Stimulated activated CD4-positive, alpha-beta T cell treated with anti-CD3 and anti-CD28 coated beads, Interleukin-4, amount 100 ng/mL, for 4 hours (primary cell): ENCODE measurements around the gene POU5F1.
"Not testable (repeated sequence)": the region's sequence is repeated elsewhere in the genome, so short reads cannot be mapped to it uniquely, and the experiment has no call there.

Source experiments
- DNase-seq, 2 experiments: peaks; one replicate each; pipeline ENCODE4 v3.0.0-alpha.2; 2020

POU5F1 gene

DNA sequence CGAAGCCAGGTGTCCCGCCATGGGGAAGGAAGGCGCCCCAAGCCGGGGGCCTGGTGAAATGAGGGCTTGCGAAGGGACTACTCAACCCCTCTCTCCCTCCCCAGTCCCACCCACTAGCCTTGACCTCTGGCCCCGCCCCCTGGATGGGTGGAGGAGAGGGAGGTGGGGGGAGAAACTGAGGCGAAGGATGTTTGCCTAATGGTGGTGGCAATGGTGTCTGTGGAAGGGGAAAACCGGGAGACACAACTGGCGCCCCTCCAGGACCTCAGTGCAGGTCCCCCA, at the start of gene POU5F1:
Gene POU5F1, minus strand, starts transcription at position 83 of the 282 bp plus-strand sequence. Its CDS starts 62 bp downstream, at position 21.
- DNase-seq: no peak

DNA sequence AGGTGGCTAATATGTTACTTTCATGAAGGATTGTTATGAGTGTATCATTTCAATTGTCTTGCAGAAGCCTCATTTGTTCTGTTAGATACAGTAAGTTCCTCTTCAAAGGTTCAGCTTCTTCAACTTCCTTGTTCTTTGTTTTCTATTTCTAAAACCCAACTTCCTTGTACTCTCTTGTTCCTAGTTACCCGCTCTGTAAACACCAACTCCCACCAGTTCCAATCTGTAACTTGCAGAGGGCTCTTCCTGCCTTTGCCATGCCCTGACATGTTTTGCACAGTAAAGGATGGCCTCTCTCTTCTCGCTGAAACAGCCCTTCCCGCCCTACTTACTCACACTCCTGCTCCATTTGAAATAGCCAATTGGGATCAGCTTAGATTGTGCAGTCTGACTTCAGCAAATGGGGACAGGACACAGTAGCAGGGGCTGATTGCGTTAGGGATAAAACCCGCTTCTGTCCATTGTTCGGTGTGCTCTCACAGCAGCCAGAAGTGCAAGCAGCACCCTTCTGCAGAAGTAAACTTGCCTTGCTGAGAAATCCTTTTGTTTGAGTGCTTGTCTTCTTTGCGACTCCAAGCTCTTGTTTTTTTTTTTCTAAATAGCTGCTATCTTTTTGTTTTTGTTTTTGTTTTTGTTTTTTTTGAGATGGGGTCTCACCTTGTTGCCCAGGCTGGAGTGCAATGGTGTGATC, 45.9 kb upstream of the POU5F1 start:
- DNase-seq: no peak

DNA sequence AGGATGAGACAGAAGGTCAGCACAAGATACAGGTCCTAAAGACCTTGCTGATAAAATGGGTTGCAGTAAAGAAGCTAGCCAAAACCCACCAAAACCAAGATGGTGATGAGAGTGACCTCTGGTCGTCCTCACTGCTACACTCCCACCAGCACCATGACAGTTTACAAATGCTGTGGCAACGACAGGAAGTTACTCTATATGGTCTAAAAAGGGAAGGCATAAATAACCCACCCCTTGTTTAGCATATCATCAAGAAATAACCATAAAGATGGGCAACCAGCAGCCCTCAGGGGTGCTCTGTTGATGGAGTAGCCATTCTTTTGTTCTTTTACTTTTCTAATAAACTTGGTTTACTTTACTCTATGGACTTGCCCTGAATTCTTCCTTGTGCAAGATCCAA, 44.7 kb upstream of the POU5F1 start:
- not testable (repeated sequence) for DNase-seq

DNA sequence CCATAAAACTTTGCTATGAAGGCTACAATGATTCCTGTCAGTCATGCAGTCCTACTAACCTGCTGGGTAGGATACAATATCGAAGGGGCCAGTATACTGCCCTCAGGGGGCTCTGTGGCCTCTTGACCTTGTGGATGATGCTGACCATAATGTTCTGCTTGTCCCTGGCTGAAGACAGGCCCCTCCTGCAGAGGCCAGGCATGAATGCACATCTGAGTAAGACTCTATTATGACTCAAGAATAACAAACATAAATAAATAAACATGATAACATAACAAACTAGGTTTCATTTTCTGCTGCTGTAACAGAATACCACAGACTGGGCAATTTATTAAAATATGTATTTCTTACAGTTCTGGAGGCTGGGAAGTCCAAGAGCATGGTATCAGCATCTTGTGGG, 44.0 kb upstream of the POU5F1 start:
- no peak for DNase-seq

DNA sequence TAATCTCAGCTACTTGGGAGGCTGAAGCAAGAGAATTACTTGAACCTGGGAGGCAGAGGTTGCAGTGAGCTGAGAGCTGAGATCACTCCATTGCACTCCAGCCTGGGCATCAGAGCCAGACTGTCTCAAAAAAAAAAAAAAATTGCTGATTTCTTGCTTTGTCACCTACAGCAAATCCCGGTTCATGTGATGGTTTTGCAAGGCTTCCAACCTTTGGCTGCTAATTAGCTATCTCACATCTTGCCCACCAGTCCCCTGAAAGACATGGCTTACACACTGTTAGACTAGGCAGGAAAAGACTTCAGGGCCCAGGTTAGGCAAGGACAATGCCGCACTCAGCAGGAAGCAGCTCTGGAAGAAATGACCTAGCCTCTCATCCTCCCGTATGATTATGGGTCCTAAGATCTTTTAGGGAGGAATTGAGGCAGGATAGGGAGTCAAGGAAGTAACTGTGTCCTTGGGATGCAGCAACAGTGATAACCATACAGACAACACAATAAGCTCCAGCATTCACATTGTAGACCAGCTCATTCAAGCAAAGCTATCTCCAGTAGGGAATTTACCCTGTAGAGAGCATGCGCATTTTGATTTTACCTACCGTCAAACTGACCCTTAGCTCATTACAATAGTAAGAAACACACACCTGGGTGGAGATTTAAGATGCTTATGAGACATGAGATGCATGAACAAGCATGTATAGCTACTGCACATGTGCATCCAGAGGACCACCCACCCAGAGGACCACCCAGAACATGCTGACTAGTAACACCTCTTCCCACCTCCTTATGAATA, 40.5 kb upstream of the POU5F1 start:
- DNase-seq: no peak

DNA sequence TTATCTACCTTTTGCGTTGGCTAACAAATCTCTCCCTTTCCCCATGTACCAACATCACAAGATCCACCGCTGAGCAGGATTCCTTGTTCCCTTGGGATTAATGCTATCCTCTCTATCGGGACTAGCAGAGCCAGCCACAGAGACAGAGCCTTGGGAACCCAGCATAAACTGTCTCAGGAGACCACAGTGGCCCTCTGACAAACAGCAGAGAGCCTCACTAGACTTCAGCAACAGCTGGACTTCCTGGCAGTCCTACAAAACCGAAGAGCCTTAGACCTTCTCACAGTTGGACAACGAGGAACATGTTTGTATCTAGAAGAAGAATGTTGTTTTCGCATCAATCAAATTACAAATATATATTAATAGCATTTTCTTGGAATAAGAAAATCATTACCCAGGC, 39.6 kb upstream of the POU5F1 start:
- DNase-seq: no peak

DNA sequence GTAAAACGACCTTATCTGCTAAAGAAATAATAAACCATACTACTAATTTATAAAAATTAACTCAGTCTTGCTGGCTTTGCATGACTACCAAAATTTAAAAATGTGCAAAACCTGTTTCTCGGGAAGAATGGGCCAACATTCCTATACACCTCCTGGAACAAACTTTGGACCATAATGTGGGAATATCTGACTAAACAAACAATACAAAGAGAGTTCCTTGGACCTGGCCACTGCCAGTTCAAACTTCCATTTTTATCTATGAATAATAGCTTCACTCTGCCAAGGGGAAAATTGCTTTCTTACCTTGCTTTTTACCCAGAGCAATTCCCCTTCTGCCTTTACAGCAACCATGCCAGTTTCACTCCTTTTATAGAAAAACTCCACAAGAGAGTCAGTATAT, 38.7 kb upstream of the POU5F1 start:
- no peak for DNase-seq

DNA sequence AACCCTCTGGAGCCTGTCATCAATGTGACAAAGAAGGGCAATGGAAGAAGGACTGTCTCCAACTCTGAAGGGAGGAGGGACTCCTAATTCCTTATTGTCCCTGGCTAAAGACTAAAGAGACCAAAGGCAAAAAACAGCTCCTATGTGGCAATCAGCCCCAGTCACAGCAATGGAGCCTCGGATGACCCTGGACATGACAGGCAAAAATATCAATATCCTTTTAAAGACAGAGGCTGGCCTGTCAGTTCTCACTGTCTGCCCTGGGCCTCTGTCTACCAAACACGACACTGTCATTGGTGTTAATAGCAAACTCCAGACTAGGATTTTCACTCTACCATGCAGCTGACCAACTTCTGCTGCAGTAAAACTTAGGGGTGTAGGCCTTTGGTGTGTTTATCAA, 38.0 kb upstream of the POU5F1 start:
- no peak for DNase-seq

DNA sequence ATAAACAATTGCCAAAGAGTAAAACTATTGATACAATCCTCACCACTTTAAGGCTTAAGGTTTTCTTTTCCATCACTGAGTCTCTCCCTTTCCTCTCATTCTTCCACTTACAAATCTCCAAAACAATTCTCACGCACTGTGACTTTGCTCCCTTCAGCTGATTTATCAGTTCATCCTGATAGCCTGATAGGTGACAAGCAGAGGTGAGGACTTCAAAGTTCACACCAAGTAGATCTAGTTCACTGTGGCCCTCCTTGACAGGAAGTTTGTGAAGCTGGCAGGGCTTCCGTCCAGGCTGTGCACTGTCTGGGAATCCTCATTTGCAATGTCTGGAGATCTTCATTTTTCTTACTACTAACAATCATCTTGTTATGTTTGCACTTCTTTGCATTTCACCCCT, 35.2 kb upstream of the POU5F1 start:
- no peak for DNase-seq

DNA sequence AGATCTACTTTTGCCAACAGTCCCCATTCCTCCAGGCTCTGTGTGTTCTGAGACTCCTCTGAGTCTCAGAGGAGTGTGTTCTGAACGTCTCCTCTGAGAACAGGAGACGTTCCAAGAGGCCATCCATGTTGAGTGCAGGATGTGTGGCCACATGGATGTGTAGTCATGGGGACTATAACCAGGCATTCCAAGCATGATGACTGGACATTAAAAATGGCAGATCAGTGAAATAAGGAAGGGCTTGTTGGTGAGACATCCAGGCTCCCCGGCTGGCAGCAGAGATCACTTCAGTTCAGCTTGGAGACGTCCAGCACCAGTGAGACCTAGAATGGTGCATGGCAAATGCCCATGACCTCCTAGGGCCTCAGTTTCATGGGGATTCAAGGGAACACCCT, 34.3 kb upstream of the POU5F1 start:
- DNase-seq: no peak

DNA sequence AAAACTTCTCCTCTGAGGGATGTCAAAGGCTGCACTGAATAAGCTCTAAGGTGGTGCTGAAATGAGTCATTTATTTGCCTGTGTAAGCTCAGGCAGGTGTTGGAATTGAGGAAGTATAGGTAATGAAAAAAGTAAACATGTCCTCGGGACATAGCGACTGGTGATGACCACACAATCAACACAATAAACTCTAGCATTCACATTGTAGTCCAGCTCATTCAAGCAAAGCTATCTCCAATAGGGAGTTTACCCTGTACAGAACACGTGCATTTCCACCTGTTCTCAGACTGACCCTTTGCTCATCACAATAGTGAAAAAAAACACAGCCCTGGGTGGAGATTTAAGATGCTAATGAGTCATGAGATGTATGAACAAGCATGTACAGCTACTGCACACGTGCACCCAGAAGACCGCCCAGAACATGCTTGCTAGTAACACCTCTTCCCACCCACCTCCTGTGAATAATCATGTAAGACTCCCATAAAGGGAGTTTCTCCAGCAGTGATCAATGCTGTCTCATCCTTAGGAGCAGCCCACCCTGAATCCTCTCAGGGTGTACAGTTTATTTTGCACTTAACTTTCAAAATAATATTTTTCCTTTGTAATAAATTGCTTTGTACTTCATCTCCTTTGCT, 33.0 kb upstream of the POU5F1 start:
- peak; percentile 46 to 81 for DNase-seq

DNA sequence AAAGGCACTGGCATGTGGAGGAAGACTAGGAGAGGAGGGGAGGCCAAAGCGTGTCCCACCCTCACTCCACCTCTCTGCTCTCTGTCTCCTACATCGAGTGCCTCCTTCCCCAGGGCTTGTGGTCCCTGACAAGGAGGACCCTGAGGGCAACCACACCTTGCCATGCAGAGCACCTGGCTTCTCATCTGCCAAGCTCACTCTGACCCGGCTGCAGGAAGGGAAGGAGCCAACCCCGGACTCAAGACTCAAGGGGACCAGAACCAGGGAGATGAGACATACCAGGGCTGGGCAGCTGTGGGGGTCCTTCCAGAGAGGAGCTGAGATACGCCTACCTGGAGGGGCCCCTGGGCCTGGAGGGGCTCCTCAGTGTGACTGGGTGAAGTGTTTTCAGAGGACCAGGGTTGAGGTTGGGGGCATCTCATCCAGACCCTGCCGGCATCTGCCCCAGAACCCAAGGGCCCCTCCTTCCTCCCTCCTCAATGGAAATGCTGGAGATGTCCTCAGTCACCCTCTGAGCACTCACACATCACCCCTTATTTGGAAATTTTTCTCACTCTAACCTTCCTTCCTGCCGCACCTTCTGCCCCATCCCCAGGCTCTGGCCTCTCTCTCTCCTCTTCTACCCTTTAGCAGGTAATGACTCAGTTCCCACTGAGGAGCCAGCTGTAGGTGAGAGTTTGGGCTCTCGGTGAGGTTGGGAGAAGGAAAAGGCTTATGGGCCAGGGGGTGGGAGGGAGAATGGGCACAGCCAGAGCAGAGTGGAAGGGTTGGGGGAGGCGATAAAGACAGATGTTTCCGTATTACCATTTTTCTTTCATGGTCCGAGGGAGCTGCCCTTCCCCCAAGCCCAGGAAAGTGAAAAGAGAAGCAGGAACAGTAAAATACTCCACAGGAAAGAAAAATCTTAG, 32.0 kb upstream of the POU5F1 start:
- DNase-seq: peak in 1 of 2 experiments; percentile 11

DNA sequence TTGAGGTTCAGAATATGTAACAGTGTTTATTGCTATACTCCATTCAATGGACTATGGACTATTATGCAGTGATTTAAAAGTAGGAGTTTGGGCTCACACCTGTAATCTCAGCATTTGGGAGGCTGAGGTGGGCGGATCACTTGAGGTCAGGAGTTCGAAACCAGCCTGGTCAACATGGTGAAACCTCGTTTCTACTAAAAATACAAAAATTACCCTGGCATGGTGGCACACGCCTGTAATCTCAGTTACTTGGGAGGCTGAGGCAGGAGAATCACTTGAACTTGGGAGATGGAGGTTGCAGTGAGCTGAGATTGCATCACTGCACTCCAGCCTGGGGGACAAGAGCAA, 28.6 kb upstream of the POU5F1 start:
- DNase-seq: not testable (repeated sequence)

DNA sequence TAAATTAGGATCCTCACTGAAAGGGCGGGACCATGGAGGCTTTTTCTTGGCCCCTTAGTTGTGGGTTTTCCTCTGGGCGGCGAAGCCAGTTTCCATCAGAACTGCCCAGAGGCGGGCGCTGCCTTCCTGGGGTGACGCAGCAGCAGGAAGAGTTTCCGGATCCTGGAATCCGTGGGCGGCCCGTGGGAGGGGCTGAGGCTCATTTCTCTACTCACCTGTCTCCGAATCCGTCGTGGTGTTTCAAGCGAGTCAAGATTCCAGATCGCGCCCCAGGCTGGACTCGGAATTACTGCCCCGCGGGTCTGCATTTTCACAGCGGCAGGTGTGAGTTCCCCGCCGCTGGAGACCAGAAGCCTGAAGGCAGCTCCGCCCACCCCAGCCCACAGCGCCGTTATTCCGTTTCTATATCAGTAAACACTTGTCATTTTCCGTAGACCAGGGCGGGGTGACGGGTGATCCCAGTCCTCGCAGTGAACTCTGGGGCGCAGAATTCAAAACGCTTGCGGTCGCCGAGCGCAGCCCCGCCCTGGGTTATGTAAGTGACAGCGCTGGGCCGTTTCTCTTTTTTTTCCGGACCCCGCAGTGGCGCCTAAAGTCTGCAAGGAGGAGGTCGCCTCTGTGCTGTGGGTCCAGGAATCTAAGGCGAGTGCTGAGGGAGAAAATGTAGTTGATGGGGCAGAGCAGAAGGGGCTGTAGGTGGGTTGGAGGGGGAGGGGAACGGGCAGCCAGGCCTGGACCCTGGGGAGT, 27.2 kb upstream of the POU5F1 start:
- DNase-seq: peak; percentile 79 to 94

DNA sequence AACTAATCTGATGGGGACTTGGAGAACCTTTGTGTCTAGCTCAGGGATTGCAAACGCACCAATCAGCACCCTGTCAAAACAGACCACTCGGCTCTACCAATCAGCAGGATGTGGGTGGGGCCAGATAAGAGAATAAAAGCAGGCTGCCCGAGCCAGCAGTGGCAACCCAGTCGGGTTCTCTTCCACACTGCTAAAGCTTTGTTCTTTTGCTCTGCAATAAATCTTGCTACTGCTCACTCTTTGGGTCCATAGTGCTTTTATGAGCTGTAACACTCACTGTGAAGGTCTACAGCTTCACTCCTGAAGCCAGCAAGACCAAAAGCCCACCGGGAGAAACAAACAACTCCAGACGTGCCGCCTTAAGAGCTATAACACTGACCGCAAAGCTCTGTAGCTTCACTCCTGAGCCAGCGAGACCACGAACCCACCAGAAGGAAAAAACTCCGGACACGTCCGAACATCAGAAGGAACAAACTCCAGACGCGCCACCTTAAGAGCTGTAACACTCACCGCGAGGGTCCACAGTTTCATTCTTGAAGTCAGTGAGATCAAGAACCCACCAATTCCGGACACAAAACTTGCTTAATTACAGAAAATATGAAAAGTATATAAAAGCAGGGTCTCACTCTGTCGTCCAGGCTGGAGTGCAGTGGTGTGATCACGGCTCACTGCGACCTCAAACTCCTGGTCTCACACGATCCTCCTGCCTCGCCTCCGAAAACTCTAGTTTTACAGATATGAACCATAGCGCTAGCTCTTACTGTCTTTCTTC, 26.0 kb upstream of the POU5F1 start:
- not testable (repeated sequence) for DNase-seq

DNA sequence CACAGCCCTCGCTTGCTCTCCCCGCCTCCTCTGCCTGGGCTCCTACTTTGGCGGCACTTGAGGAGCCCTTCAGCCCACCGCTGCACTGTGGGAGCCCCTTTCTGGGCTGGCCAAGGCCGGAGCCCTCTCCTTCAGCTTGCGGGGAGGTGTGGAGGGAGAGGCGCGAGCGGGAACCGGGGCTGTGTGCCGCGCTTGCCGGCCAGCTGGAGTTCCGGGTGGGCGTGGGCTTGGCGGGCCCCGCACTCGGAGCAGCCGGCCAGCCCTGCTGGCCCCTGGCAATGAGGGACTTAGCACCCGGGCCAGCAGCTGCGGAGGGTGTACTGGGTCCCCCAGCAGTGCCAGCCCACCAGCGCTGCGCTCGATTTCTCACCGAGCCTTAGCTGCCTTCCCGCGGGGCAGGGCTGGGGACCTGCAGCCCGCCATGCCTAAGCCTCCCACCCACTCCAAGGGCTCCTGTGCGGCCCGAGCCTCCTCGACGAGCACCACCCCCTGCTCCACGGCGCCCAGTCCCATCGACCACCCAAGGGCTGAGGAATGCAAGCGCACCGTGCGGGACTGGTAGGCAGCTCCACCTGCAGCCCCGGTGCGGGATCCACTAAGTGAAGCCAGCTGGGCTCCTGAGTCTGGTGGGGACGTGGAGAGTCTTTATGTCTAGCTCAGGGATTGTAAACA, 25.0 kb upstream of the POU5F1 start:
- not testable (repeated sequence) for DNase-seq

DNA sequence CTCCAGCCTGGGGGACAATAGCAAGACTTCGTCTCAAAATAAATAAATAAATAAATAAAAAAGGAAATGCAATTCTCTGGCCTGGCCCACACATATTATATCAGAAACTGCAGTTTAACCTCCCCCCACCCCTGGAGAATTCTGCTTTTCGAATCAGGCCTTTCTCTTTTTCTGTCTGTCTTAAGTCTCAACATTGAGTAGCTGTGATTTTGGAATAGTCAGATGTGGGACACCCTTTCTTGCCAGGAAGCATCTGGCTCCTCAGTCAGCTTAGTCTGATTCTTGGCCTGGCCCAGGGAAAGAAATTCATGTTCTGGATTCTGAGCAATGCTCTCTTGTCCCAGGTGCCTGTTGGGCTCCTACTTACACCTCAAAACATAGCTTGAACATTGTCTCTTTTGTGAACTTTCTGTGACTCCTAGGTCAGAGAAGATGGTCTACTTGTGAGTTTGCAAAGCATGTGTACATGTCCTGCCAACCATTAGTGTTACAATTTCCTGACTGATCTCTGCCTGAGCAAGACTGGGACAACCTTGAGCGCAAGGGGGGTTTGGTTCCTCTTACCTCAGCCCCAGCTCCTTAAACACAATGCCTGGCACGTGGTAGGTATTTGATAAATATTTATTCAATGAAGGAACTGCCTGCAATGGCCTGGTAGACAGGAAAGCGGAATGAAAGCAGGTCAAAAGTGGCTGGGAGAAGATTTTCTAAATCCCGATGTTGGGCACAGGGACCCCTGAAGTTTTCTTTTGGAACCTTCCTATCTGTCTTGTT, 23.8 kb upstream of the POU5F1 start:
- no peak for DNase-seq

DNA sequence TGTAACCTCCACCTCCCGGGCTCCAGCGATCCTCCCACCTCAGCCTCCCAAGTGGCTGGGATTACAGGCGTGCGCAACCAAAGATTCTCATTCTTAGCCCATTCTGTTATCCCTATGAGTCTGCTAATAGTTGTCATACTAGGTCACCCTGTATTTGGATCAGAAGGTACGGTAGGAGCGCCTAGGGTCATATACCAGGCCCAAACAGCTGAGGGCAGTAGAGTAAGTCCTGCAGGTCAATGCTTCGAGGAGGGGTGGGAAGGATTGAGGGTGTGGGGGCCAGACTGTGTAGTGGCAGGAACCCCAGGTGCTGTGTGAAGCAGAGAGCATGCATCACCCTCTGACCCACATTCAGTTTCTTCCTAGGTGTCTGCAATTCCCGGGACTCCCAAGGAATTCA, 22.7 kb upstream of the POU5F1 start:
- no peak for DNase-seq

DNA sequence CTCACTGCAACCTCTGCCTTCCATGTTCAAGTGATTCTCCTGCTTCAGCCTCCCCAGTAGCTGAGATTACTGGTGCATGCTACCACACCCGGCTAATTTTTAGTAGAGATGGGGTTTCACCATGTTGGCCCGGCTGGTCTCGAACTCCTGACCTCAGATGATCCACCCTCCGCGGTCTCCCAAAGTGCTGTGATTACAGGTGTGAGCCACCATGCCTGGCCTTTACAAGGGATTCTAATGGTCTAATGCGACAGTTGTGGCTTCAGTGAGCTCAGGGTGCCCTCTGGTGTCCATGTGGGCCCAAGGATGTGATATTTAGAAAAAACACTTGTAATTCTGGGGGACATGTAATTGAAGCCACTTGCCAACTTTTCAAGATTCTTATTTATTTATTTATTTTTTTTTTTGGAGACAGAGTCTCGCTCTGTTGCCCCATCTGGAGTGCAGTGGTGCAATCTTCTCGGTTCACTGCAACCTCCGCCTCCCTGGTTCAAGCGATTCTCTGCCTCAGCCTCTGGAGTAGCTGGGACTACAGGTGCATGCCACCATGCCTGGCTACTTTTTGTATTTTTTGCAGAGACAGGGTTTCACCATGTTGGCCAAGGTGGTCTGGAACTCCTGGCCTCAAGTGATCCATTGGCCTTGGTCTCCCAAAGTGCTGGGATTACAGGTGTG, 22.1 kb upstream of the POU5F1 start:
- DNase-seq: peak; percentile 45 to 51

DNA sequence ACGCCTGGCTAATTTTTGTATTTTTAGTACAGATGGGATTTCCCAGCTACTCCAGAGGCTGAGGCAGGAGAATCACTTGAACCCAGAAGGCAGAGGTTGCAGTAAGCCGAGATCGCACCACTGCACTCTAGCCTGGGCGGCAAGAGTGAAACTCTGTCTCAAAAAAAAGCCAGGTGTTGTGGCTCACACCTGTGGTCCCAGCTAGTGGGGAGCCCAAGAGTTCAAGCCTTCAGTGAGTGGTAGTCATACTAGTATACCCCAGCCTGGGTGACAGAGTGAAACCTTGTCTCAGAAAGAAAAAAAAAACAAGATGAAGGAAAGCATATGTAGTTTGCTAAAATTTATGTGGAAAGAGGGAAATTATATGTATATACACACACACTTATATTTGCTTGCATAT, 20.0 kb upstream of the POU5F1 start:
- no peak for DNase-seq
